EH (cell line): ENCODE measurements around the gene DLG2.

Experiments used
- DNase-seq: peaks from one replicate; pipeline ENCODE4 v3.0.0-alpha.2; 2015; ENCODE audit warnings: low read depth

The DLG2 gene

GRCh38 chr11:83680321-83680720 is 1946.8 kb downstream of the DLG2 start:
- DNase-seq: no peak

- DNase-seq: no peak
These were observed 1948.1 kb downstream of the DLG2 start for GRCh38 chr11:83678831-83679584.

DNA sequence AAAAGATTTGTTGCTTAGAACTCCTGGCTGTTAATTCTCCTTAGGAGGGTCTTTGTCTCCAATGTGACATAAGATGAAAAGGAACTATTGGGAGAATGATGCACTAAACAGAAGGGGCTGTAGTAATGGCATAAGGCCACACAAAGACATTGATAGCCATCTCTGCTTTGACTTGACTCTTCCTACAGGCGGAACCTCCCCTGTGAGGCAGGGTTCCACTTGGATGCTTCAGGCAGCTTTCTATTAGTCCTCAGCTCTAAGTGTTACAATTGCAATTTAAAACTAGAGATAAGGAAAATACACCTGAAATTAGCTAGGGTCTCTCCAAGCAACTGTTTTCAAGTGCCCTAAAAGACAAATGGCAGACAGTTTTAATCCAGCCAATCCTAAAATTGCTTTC is 1949.4 kb downstream of the DLG2 start:
- DNase-seq: no peak

- DNase-seq: no peak
These were observed 1951.0 kb downstream of the DLG2 start for GRCh38 chr11:83676056-83676601.

- no peak for DNase-seq
These were observed 1952.8 kb downstream of the DLG2 start for GRCh38 chr11:83674102-83674896.

DNA sequence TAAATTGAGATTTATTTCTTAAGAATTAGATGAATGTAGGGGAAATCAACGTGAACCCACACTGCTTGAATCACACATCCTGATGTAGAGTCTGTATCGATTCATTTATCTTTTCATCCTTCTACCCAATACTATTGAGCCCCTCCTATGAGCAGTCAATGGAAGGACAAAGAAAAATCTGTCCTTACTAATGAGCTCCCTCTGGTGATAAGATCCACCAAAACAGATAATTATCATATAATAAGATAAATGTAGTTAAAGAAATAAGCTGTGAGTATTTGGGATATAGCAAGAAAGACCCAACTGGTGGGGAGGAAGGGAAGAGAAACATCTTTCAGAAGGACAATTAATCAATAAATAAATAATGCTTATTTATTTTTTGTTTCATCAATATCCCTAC is 1955.9 kb downstream of the DLG2 start:
- DNase-seq: peak; percentile 19

DNA sequence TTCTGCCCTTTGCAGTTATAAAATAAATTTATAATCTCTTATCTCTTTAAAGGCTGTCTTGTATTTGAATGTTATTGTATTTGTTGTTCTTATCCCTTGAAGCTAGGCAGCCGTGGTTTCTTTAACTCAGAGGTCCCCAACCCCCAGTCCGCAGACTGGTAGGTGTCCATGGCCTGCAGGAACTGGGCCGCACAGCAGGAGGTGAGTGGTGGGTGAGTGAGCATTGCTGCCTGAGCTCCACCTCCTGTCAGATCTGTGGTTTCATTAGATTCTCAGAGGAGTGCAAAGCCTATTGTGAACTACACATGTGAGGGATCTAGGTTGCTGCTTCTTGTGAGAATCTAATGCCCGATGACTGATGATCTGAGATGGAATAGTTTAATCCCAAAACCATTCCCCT is 1961.0 kb downstream of the DLG2 start:
- no peak for DNase-seq

DNA sequence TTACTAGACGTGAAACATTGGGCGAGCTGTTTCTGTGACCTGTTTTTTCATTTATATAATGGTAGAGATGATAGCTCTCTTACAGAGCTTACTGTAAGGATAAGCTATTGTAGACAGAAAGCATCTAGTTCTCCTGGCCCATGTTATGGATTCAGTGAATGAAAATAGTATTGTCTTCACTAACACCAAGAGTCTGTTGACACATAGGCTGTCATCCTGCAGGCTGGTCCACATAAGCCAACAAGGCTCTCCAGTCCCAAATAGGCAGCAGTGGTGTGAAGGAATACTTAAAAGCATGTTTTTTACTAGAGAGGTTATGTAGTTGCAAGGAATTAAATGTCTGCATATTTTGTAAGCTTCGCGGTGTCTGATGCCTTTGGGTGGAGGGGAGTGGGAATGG is 1963.2 kb downstream of the DLG2 start:
- no peak for DNase-seq

GRCh38 chr11:83663446-83663845 is 1963.7 kb downstream of the DLG2 start:
- DNase-seq: no peak

- DNase-seq: no peak
These were observed 1964.7 kb downstream of the DLG2 start for GRCh38 chr11:83662494-83662893.

- no peak for DNase-seq
These were observed 1965.4 kb downstream of the DLG2 start for GRCh38 chr11:83661491-83662350.

DNA sequence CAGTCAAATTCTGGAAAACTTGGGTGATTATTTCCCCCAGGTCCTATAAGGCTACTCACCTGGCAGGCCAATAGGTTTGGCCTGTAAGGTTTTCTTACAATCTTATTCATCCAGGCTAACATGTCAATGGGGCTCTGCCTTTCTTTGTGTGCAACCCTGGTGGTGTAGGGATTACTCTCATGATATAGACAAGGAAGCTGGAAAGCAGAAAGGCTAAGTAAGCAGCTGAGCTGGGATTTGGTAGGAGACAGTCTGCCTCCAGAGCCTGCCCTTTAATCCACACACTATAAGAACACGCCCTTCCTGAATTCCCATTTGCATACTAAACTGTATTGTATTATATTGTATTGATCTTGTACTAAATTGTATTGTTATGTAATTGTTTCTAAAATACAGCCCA is 1967.7 kb downstream of the DLG2 start:
- DNase-seq: no peak

DNA sequence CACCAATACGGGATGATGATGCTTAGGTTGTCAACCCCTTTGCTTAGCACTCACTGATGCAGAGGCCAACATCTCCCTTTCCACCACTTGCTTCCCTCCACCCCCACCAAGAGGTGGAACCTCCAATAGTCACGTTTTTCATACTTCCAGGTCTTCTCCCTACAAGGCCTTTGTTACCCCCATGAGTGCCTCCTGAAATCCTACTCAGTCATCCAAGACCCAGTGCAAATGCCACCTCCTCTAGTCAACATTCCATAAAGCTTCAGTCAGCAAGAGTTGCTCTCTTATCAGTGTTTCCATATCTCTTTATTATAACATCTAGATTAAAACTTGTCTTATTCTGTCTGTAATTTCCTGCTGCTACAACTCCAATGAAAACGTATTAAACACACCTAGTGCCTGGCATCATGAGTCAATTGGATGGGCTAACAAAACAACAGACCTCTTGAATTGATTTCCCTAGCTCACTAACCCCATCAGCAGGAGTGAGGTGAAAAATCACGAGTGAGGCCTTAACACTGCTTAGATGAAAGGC is 1970.3 kb downstream of the DLG2 start:
- DNase-seq: no peak

GRCh38 chr11:83655976-83656375 is 1971.2 kb downstream of the DLG2 start:
- DNase-seq: no peak

- no peak for DNase-seq
These were observed 1977.7 kb downstream of the DLG2 start for GRCh38 chr11:83649528-83649855.

GRCh38 chr11:83648610-83649527 is 1978.3 kb downstream of the DLG2 start:
- DNase-seq: no peak

DNA sequence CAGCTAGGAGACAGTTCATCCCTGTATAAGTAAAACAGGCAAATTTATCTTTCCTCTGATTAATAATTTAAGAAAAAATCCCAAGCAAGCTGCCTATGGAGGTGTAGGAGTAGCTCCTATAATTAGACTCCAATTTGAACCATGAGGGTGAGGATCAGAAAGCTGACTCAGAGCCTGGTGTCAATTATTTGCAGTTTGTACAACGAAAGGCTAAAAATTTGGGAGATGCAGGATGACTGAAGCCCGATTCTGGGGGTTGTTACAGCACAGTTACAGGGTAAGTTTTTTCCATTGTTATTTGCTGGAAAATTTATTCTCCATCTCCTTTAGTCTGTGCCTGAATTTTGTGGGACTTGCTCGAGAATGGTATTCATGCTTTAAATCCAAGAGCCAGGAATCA is 1981.6 kb downstream of the DLG2 start:
- DNase-seq: no peak

DNA sequence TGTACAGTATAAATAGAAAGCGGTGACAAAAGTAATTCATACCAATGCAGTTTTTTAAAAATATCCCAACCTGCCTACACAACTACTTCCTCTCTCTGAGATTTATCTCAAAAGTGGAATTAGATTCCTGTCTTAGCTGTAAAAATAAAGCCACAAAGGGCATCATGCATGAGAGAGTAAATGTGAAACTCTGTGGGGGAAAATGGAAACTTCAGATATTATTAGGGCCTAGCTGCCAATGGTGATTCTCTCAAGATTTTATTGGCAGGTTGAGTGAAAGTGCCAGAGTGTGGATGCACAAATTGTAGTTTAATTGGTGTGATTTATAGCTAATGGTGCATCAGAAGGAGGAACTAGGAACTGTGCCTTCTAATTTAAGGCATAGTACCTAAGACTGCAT is 1984.0 kb downstream of the DLG2 start:
- DNase-seq: no peak

- DNase-seq: no peak
These were observed 1984.6 kb downstream of the DLG2 start for GRCh38 chr11:83642500-83642899.

- peak; percentile 27 for DNase-seq
These were observed 1985.6 kb downstream of the DLG2 start for GRCh38 chr11:83641511-83641910.
